HL-60 (cell line): ENCODE data around the gene SCD.

Experiments
- CTCF ChIP-seq: IDR thresholded peaks from one replicate; pipeline ENCODE4 v1.5.1; 2011; ENCODE audit warnings: low read length, control low read depth, inconsistent platforms; ENCODE audit not compliant: insufficient read depth
- GABPA ChIP-seq: IDR thresholded peaks from 2 replicates; pipeline ENCODE4 v1.6.1; 2012; ENCODE audit warnings: low read depth
- POLR2AphosphoS5 ChIP-seq: IDR thresholded peaks from 2 replicates; pipeline ENCODE4 v1.6.1; 2012; ENCODE audit warnings: low read depth
- SPI1 ChIP-seq: IDR thresholded peaks from 2 replicates; pipeline ENCODE4 v1.6.1; 2012; ENCODE audit warnings: low read depth, mild to moderate bottlenecking, borderline replicate concordance

- TF ChIP-seq CTCF (no peak), POLR2AphosphoS5 (no peak; the same call in 1 of the 2 replicates), GABPA (no peak), SPI1 (no peak)
Observed at GRCh38 chr10:100346351-100346764, 675 bp upstream of the SCD start.
